Activated naive CD4-positive, alpha-beta T cell treated with anti-CD3 and anti-CD28 coated beads, Interleukin-2, amount 50 U/mL, for 72 hours (primary cell): ENCODE results near the gene PCNX3. TPM values are rescaled to one million over a fixed set of nuclear protein-coding genes. Genes with fewer than 3 reads are reported as not detected.
A peak's percentile ranks its signal among the peaks of the same experiment; 100 is the strongest.
"Not testable (repeated sequence)": the region's sequence is repeated elsewhere in the genome, so short reads cannot be mapped to it uniquely, and the experiment has no call there.

Source experiments
- ATAC-seq, 2 donors: fragments of 150-1000 bp; cut with Tn5 transposase; 2 replicates each; pipeline ENCODE4 v1.10.0; 2021; ENCODE audit warnings: mild to moderate bottlenecking in 2 of 2, moderate library complexity in 2 of 2
- DNase-seq, 2 donors: peaks; one replicate each; pipeline ENCODE4 v3.0.0; 2021 to 2022; ENCODE audit warnings: low spot score in 2 of 2
- H3K27ac Mint-ChIP-seq, 2 donors: one replicate each; pipeline ENCODE4 v1.8.0; 2022; ENCODE audit warnings: mild to moderate bottlenecking in 2 of 2, mixed read lengths in 2 of 2
- H3K36me3 Mint-ChIP-seq, 2 donors: one replicate each; pipeline ENCODE4 v1.8.0; 2022; ENCODE audit warnings: mixed read lengths in 2 of 2
- H3K9me3 Mint-ChIP-seq, 2 donors: one replicate each; pipeline ENCODE4 v1.8.0; 2022; ENCODE audit warnings: mixed read lengths in 2 of 2
- total RNA-seq, 2 donors: library from RNA; stranded (reverse); gene quantifications; one replicate each; pipeline ENCODE4 v1.2.3, GENCODE V29; 2022

The PCNX3 gene
- total RNA-seq, 2 donors from 2014 or later: 34.8 to 48.1 TPM

DNA sequence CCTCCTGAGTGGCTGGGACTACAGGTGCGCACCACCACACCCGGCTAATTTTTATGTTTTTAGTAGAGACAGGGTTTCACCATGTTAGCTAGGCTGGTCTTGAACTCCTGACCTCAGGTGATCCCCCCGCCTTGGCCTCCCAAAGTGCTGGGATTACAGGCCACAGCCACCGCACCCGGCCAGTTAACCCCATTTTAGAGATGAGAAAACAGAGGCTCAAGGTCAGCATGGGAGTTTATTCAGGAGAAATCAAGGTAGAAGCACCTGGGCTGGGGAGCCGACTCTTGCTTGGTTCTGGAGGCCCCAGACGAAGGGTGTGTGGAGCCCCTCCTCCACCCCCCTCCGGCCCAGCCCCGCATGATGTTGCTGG, 23.6 kb downstream of the PCNX3 start:
- ATAC-seq, H3K9me3 Mint-ChIP-seq, DNase-seq: not testable (repeated sequence)
- Mint-ChIP-seq H3K36me3 (peaks cover 23 to 32% of the 10 kb centered on the region in 2 donors), H3K27ac (peak overlapping the region; percentile 93 to 95)

DNA sequence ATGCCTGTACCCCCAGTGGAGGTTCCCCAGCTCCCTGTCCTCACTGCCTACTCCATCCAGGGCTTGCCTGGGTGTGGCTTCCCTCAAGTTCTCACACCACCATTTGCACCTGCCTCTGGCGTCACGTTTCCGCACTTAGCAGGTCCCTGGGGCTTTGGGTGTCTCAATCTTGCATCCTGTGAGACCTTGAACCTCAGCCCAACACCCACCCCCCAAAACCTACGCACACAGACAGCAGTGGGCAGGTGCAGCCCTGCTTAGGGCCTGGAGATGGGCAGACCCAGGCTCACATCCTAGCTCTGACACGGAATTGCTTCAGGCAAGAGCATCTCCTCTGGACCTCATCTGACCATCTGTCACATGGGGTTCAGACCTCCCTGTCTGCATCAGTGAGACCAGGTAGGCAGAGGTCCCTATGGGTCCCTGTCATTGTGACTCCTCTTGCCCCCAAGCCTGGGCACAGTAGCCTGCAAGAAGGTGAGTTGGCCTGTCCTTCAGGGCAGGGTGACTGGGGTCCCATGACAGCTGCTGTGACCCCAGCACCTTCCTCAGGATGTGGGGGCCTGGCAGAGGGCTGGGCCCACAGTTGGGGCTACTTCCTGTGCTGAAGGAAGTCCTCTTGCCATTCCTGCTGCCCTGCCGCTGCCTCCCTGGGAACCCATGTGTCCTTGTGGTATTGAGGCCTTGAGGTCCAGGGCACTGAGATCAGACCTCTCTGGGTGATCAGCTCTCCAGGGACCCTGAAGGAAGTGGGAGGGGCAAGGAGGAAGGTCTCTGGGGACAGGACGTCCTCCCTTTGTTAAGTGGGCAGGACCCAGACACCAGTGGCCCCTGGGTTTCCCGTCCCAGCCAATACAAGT, 24.3 kb downstream of the PCNX3 start:
- Mint-ChIP-seq H3K27ac (peak overlapping the region; percentile 86 to 93), H3K36me3 (peaks cover 23 to 32% of the 10 kb centered on the region in 2 donors), H3K9me3 (no peaks in the 10 kb centered on the region)
- DNase-seq: peak in 1 of 2 donors; percentile 53
- ATAC-seq: peak; percentile 27 to 31

DNA sequence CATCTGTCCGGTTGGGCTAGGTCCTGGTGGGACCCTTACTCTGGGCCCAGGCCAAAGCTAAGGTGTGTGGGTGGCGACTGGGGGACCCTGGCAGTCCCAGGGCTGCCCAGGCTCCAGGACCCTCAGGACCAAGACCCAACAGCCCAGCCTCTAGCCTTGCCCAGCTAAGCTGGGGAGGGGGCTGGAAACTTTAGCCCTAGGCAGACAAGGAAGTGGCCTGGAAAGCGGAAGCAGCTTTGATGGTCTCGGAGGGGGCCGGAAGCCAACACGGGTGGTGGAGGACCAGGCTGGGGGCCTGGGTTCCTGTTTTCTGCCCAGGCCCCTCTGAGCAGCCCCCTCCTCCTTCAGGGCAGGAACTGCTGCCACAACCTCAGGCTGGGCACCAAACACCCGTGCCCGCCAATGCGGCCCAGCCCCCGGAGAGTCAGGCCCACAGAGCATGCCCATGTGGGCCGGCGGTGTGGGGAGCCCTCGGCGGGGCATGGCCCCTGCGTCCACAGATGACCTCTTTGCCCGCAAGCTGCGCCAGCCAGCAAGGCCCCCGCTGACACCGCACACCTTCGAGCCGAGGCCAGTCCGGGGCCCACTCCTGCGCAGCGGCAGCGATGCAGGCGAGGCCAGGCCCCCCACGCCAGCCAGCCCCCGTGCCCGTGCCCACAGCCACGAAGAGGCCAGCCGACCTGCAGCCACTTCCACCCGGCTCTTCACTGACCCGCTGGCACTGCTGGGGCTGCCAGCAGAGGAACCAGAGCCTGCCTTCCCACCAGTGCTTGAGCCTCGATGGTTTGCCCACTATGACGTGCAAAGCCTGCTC, 25.1 kb downstream of the PCNX3 start:
- peak overlapping the region; percentile 86 to 93 for H3K27ac Mint-ChIP-seq
- H3K9me3 Mint-ChIP-seq: no peaks in the 10 kb centered on the region
- no peak for DNase-seq
- H3K36me3 Mint-ChIP-seq: peaks cover 23 to 32% of the 10 kb centered on the region in 2 donors
- ATAC-seq: no peak

DNA sequence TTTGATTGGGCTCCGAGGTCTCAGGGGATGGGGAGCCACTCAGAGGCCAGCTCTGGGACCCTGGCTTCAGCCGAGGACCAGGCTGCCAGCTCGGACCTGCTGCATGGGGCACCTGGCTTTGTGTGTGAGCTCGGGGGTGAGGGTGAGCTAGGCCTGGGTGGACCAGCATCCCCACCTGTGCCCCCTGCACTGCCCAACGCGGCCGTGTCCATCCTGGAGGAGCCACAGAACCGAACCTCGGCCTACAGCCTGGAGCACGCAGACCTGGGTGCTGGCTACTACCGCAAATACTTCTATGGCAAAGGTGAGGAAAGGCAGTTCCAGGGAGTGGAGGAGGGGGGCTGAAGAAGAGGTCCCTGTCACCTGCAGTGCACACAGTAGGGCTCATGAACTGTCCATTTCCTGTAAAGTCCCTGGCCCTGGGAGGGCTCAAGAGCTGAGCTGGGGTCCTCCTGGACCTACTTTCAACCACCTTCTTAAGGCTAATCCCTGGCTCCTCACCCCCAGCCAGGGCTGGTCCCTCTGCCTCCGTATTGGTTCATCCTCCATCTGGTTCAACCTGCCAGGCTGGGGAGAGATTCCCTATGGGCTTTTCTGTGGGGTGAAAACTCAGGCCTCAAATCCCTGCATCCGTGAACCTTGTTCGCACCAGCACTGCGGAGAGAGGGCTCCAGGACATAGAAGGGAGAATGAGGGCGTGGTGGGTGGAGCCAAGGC, 25.9 kb downstream of the PCNX3 start:
- peaks cover 23 to 32% of the 10 kb centered on the region in 2 donors for H3K36me3 Mint-ChIP-seq
- DNase-seq: no peak
- ATAC-seq: no peak
- H3K9me3 Mint-ChIP-seq: no peaks in the 10 kb centered on the region
- H3K27ac Mint-ChIP-seq: peak overlapping the region; percentile 79 to 93

DNA sequence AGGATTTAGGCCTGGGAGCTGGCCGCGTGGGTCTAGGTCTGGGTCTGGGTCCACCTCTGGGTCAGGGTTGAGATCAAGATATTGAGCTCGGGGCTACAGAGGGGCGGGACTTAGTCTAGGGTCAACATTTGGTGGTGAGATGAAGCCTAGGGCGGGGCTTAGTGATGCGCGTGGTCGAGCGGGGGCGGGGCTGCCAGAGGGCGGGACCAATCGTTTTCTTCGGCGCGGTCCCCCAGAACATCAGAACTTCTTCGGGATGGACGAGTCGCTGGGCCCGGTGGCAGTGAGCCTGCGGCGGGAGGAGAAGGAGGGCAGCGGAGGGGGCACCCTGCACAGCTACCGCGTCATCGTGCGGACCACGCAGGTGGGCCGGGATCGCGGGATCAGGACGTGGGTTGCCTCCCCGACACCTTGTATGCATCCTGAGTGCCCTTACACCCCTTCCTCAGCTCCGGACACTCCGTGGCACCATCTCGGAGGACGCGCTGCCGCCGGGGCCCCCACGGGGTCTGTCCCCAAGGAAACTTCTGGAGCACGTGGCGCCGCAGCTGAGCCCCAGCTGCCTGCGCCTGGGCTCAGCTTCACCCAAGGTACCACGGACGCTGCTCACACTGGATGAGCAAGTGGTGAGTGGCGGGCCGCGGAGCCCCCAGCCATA, 26.6 kb downstream of the PCNX3 start:
- ATAC-seq: no peak
- Mint-ChIP-seq H3K36me3 (peaks cover 23 to 32% of the 10 kb centered on the region in 2 donors), H3K27ac (peak overlapping the region; percentile 57 to 93), H3K9me3 (no peaks in the 10 kb centered on the region)
- DNase-seq: no peak

DNA sequence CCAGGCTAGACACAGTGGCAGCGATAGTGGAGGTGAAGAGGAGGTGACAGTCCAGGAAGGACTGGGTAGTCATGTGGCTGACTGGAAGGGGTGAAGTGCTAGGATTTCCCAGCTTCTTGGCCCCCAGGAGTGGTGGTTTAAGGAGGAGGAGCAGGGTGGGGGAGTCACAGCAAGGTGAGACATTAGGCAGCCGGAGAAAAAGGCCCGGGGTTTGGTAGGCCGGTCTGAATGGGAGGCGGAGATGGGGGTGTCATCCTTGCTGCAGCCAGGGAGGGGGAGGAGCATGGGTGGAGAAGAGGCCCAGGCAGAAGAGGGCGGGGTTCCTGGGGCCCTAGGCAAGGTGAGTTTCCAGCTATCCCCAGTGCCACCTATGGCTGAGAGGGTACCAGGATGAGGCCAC, 28.4 kb downstream of the PCNX3 start:
- peak overlapping the region in 1 of 2 donors; percentile 61 for H3K27ac Mint-ChIP-seq
- DNase-seq (peak in 1 of 2 donors; percentile 34), ATAC-seq (peak in 1 of 2 donors; percentile 53)
- H3K36me3 Mint-ChIP-seq: peaks cover 18 to 24% of the 10 kb centered on the region in 2 donors
- H3K9me3 Mint-ChIP-seq: no peaks in the 10 kb centered on the region

DNA sequence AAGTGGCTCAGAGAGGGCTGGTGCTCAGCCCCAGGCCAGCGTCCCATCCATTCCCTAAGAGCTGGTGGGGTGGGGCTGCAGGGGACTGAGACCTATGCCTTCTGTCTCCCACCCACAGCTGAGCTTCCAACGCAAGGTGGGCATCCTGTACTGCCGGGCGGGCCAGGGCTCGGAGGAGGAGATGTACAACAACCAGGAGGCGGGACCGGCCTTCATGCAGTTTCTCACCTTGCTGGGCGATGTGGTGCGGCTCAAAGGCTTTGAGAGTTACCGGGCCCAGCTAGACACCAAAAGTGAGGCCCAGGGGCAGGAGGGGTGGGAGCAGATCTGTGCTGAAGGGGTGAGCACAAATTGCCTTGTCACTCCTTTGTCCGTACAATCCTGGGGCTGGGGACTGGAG, 29.3 kb downstream of the PCNX3 start:
- no peak for ATAC-seq
- peak overlapping the region; percentile 36 to 61 for H3K27ac Mint-ChIP-seq
- H3K9me3 Mint-ChIP-seq: no peaks in the 10 kb centered on the region

DNA sequence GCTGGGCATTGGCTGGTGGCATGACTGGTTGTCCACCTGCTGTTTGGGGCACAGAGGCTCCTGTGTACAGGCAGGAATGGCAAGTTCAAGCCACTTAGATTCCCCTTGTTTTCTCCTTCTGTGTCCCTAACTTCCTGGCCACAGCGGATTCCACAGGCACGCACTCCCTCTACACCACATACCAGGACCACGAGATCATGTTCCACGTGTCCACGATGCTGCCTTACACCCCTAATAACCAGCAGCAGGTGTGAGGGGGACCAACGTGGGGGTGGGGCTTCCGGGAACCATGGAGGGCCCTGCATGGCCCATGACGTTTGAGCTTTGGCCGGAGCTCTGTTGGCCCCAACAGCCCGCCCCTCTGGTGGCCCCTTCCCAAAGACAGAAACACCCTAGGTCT, 30.1 kb downstream of the PCNX3 start:
- ATAC-seq (no peak), DNase-seq (no peak)
- Mint-ChIP-seq H3K9me3 (no peaks in the 10 kb centered on the region), H3K27ac (peak overlapping the region in 1 of 2 donors; percentile 9), H3K36me3 (peaks cover 10 to 11% of the 10 kb centered on the region in 2 donors)

More for the DNA sequence above, 29.3 kb downstream of the PCNX3 start:
- DNase-seq: no peak
- peaks cover 16 to 18% of the 10 kb centered on the region in 2 donors for H3K36me3 Mint-ChIP-seq

DNA sequence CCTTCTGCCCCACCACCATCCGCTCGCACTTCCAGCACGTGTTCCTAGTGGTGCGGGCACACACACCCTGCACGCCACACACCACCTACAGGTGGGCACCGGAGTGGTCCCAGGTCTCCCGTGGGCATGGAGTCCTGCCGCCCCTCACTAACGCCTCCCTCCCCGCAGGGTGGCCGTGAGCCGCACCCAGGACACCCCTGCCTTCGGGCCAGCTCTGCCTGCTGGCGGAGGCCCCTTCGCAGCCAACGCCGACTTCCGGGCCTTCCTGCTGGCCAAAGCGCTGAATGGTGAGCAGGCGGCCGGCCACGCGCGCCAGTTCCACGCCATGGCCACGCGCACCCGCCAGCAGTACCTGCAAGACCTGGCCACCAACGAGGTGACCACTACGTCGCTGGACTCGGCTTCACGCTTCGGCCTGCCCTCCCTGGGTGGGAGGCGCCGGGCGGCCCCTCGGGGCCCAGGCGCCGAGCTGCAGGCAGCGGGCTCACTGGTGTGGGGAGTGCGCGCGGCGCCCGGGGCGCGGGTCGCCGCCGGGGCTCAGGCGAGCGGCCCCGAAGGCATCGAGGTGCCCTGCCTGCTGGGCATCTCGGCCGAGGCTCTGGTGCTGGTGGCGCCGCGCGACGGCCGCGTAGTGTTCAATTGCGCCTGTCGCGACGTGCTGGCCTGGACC, 30.8 kb downstream of the PCNX3 start:
- Mint-ChIP-seq H3K9me3 (no peaks in the 10 kb centered on the region), H3K36me3 (peaks cover 7% of the 10 kb centered on the region in 2 donors), H3K27ac (no peak overlapping the region)
- no peak for ATAC-seq
- DNase-seq: no peak

DNA sequence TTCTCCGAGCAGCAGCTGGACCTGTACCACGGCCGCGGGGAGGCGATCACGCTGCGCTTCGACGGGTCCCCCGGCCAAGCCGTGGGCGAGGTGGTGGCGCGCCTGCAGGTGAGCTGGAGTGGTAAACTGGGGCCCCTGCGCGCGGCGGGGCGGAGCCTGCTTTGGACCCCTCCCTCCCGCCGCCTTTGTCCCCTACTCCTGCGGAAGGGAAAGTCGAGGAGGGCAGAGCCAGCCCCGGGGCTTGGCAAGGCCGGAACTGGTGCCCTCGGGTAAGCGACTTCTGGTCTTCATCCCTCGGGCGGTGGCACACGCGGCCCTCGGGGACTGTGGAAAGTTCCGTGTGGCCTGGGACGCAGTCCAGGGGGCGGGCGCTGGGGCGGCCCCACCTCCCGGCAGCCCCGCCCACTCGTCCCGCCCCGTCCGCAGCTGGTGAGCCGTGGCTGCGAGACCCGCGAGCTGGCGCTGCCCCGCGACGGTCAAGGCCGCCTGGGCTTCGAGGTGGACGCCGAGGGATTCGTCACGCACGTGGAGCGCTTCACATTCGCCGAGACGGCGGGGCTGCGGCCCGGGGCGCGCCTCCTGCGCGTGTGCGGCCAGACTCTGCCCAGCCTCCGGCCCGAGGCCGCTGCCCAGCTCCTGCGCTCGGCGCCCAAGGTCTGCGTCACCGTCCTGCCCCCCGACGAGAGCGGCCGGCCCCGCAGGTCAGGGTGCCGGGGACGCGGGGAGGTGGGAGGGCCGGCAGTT, 31.6 kb downstream of the PCNX3 start:
- Mint-ChIP-seq H3K36me3 (peaks cover 0 to under 1% of the 10 kb centered on the region in 2 donors), H3K9me3 (no peaks in the 10 kb centered on the region), H3K27ac (no peak overlapping the region)
- DNase-seq (no peak), ATAC-seq (no peak)

DNA sequence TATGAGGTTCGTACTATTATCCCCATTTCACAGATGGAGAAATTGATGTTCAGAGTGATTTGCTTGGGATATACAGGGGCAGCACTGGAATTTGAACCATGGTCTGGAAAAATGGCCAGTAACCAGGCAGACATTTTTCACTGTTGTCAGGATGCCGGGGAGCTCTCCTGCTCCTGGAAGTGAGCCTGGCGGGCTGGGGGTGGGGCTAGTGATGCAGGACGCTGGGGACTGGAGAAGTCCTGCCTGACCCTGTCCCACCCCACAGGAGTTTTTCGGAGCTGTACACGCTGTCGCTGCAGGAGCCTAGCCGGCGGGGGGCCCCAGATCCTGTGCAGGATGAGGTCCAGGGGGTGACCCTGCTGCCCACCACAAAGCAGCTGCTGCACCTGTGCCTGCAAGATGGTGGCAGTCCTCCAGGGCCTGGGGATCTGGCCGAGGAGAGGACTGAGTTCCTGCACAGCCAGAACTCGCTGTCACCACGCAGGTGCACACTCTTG, 33.5 kb downstream of the PCNX3 start:
- no peaks in the 10 kb centered on the region for H3K36me3 Mint-ChIP-seq
- no peak for ATAC-seq
- no peaks in the 10 kb centered on the region for H3K9me3 Mint-ChIP-seq

DNA sequence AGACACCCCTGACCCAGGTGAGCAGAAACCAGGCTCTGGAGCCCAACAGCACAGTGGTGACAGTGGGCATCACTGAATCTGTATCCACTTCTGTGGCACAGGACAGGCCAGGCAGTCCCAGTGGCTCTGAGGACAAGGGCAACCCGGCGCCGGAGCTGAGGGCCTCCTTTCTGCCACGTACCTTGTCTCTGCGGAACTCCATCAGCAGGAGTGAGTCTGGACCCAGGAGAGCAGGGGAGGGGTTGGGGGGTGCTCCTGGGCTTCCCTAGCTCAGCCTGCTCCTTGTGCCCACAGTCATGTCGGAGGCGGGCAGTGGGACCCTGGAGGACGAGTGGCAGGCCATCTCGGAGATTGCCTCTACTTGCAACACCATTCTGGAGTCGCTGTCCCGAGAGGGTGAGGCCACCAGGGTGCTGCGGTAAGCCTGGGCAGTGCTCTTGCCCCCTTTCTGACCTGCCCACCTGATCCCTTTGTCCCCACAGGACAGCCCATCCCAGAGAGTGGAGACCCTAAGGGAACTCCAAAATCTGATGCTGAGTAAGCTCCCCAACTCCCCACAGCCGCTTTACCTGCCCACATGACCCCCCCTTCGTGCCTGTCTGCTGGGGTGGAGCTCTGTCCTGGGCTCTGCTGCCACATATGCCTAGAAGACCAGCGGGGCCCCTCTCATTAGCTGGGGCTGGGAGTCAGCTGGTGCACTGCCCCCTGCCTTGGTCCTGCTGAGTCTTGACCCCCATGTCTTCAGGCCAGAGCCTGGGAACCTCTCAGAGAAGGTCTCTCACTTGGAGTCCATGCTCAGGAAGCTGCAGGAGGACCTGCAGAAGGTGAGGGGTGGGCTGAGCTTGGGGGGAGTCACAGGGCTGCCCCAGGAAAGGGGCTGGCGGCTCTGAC, 34.3 kb downstream of the PCNX3 start:
- Mint-ChIP-seq H3K36me3 (no peaks in the 10 kb centered on the region), H3K9me3 (no peaks in the 10 kb centered on the region), H3K27ac (peak overlapping the region in 1 of 2 donors; percentile 45)
- DNase-seq (no peak), ATAC-seq (no peak)

More for the DNA sequence above, 33.5 kb downstream of the PCNX3 start:
- H3K27ac Mint-ChIP-seq: no peak overlapping the region
- no peak for DNase-seq

DNA sequence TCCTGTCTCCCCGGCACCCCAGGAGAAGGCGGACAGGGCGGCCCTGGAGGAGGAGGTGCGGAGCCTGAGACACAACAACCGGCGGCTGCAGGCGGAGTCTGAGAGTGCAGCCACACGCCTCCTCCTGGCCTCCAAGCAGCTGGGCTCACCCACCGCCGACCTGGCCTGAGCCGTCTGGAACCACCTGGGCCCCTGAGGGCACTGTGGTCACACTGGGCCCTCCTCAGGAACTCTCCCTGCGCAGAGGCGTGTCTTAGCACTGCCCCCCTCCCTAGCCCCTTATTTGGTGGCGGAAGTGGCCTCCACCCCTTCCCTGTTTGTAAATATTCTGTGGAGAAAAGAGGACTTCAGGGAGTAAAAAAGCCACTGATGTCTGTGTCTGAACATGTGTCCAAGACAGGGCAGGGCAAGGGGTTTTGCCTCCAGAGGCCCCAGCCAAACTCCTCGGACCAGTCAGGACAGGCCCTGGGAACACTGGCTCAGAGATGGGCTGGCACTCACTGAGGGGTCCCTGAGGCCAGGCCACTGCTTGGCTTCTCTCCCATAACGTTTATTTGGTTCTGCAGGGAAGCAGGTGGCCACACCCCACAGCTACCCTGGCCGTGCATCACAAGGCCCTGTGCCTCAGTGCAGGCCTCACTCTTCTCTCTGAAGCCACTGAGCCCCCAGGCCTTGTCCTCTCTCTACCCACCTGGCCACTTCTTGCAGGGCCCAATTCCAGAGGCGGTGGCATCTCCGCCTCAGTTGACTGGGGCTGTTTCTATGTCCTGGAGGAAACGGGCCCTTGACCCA, 35.2 kb downstream of the PCNX3 start:
- Mint-ChIP-seq H3K36me3 (no peaks in the 10 kb centered on the region), H3K27ac (peak overlapping the region; percentile 40 to 96), H3K9me3 (no peaks in the 10 kb centered on the region)
- DNase-seq (no peak), ATAC-seq (no peak)

DNA sequence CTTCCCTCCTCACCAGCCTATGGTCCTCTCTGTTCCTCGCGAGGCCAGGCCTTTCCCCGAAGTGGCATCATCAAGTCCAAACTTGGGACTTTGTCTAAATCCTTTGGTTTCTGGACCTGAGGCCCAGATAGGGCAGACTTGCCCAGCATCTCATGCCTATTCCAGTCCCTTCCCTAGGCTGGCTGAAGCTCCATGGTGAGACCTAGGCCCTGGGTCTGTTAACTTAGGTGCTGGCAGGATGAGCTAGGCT, 35.7 kb downstream of the PCNX3 start:
- no peak for DNase-seq
- peaks cover 0 to 2% of the 10 kb centered on the region in 2 donors for H3K36me3 Mint-ChIP-seq

More for the DNA sequence above, 35.7 kb downstream of the PCNX3 start:
- Mint-ChIP-seq H3K9me3 (no peaks in the 10 kb centered on the region), H3K27ac (peak overlapping the region; percentile 40 to 96)
- no peak for ATAC-seq
